OCI-LY7 (cell line): ENCODE results near the gene TMEM184B. TPM values are rescaled to one million over a fixed set of nuclear protein-coding genes. Genes with fewer than 3 reads are reported as not detected.

ENCODE experiments used
- BruUV-seq: library from RNA; stranded (reverse); fragments of 400-500 nt; replicated peaks from 2 replicates; lab custom pipeline; 2021; lab: Mats Ljungman, UMichigan
- CTCF ChIA-PET: fragments of 300-600 bp; sonication (Branson Sonifier 250); formaldehyde crosslinking; loops from one replicate; lab custom pipeline; 2022; ENCODE audit warnings: antibody characterized with exemption; ENCODE audit not compliant: unreplicated experiment; lab: Charles Lee
- POLR2A ChIA-PET: fragments of 300-600 bp; sonication (Branson Sonifier 250); formaldehyde crosslinking; loops from one replicate; lab custom pipeline; 2022; ENCODE audit warnings: antibody characterized with exemption; lab: Charles Lee
- DNase-seq: peaks from one replicate; pipeline ENCODE4 v3.0.0-alpha.2; 2015; ENCODE audit warnings: low spot score
- H2AFZ ChIP-seq: fragments of 200-600 bp; sonication (generic), shearing (Covaris generic); 2 replicates; pipeline ENCODE4 v1.6.1; 2014; ENCODE audit warnings: mild to moderate bottlenecking, antibody characterized with exemption, low read length, moderate library complexity
- H3K27ac ChIP-seq: fragments of 200-600 bp; sonication (generic); 2 replicates; pipeline ENCODE4 v1.5.1; 2014; ENCODE audit warnings: mixed run types, low read depth, mild to moderate bottlenecking, moderate library complexity, low read length, inconsistent platforms; ENCODE audit not compliant: poor library complexity, severe bottlenecking
- H3K36me3 ChIP-seq: fragments of 200-600 bp; sonication (generic); 2 replicates; pipeline ENCODE4 v1.6.1; 2014; ENCODE audit warnings: mild to moderate bottlenecking, antibody characterized with exemption, low read length, moderate library complexity, mixed read lengths; ENCODE audit not compliant: insufficient read depth
- H3K4me1 ChIP-seq: fragments of 200-600 bp; sonication (generic); 2 replicates; pipeline ENCODE4 v1.5.1; 2014; ENCODE audit warnings: mild to moderate bottlenecking, low read length; ENCODE audit not compliant: insufficient read depth, poor library complexity, severe bottlenecking
- H3K4me2 ChIP-seq: fragments of 200-600 bp; sonication (generic); 2 replicates; pipeline ENCODE4 v1.6.1; 2014; ENCODE audit warnings: mild to moderate bottlenecking, low read length
- H3K4me3 ChIP-seq: fragments of 200-600 bp; sonication (generic); 2 replicates; pipeline ENCODE4 v1.5.1; 2014; ENCODE audit warnings: mild to moderate bottlenecking, low read depth, low read length; ENCODE audit not compliant: poor library complexity, severe bottlenecking
- H3K79me2 ChIP-seq: fragments of 200-600 bp; sonication (generic); 2 replicates; pipeline ENCODE4 v1.6.1; 2016; ENCODE audit warnings: low read depth, mild to moderate bottlenecking, low read length, moderate library complexity, mixed read lengths; ENCODE audit not compliant: insufficient read depth
- H3K9me2 ChIP-seq: fragments of 200-600 bp; sonication (generic); 2 replicates; pipeline ENCODE4 v1.6.1; 2016; ENCODE audit warnings: mild to moderate bottlenecking, low read length, mixed read lengths; ENCODE audit not compliant: insufficient read depth
- H3K9me3 ChIP-seq: fragments of 200-600 bp; sonication (generic); 2 replicates; pipeline ENCODE4 v1.6.1; 2014; ENCODE audit warnings: mild to moderate bottlenecking, mixed run types, low read length, mixed read lengths
- H4K20me1 ChIP-seq: fragments of 200-600 bp; sonication (generic); 2 replicates; pipeline ENCODE4 v1.6.1; 2014; ENCODE audit warnings: mild to moderate bottlenecking, antibody characterized with exemption, low read length, moderate library complexity, mixed read lengths; ENCODE audit not compliant: insufficient read depth
- CTCF ChIP-seq: fragments of 200-600 bp; sonication (generic); conservative IDR thresholded peaks from 2 replicates; pipeline ENCODE4 v1.5.1; 2014; ENCODE audit warnings: mild to moderate bottlenecking, antibody characterized with exemption, low read length, moderate library complexity, mixed read lengths
- EZH2phosphoT487 ChIP-seq: fragments of 200-600 bp; sonication (generic); IDR thresholded peaks from 2 replicates; pipeline ENCODE4 v1.6.1; 2018; ENCODE audit warnings: low read depth, borderline replicate concordance, mild to moderate bottlenecking, mixed run types, antibody characterized with exemption, low read length, moderate library complexity, mixed read lengths
- intact Hi-C: fragments of 100-400 bp; cut with micrococcal nuclease; formaldehyde crosslinking; loops from one replicate; pipeline ENCODE4 v1.10.0; 2022; ENCODE audit not compliant: unreplicated experiment
- total RNA-seq, 2 experiments: library from RNA; depleted of rRNA in 1 of 2; stranded (reverse); fragments of >200 nt in 1 of 2; shearing (Covaris generic) in 1 of 2; gene quantifications; 2 replicates each; pipeline ENCODE4 v1.2.3, GENCODE V29; 2014 to 2022

Gene TMEM184B
- total RNA-seq, 2 experiments from 2014 or later = 19.1 to 50.2 TPM

- intact Hi-C loops = no loop called here
- Histone ChIP-seq H3K4me1 (peaks cover 6% of the 10 kb centered on the region), H3K4me2 (no peak overlapping the region), H2AFZ (no peak overlapping the region), H4K20me1 (0 out of 2 replicates have a peak, but pooled peaks cover 8% of the 10 kb centered on the region), H3K9me2 (no peaks in the 10 kb centered on the region), H3K27ac (no peak overlapping the region), H3K9me3 (no peaks in the 10 kb centered on the region), H3K4me3 (no peak overlapping the region), H3K36me3 (peaks cover 96% of the 10 kb centered on the region), H3K79me2 (peaks cover 23% of the 10 kb centered on the region)
- BruUV-seq = no TSS peak
- POLR2A ChIA-PET = no interaction called here
- CTCF ChIA-PET = no interaction called here
- no peak for DNase-seq
- TF ChIP-seq EZH2phosphoT487 (no peak), CTCF (no peak)
Measured at GRCh38 chr22:38300197-38300945, 27.6 kb upstream of the TMEM184B start.

- POLR2A ChIA-PET = no interaction called here
- no peak overlapping the region for H3K4me2 ChIP-seq
- BruUV-seq = no TSS peak
- peaks cover under 1% of the 10 kb centered on the region for H3K4me1 ChIP-seq
- H3K79me2 ChIP-seq = peaks cover 17% of the 10 kb centered on the region
- H2AFZ ChIP-seq = no peak overlapping the region
- no peaks in the 10 kb centered on the region for H3K9me3 ChIP-seq
- DNase-seq = no peak
- H3K27ac ChIP-seq = no peak overlapping the region
- intact Hi-C loops = loop anchor here (2.0 to 5.0 kb wide), 2 partner anchors 53 to 273 kb away; partner anchors contain the start of gene DMC1
- peaks cover 98% of the 10 kb centered on the region for H3K36me3 ChIP-seq
- H3K4me3 ChIP-seq = no peak overlapping the region
- 0 out of 2 replicates have a peak, but pooled peaks cover 8% of the 10 kb centered on the region for H4K20me1 ChIP-seq
- no peaks in the 10 kb centered on the region for H3K9me2 ChIP-seq
- no peak for TF ChIP-seq CTCF
- TF ChIP-seq EZH2phosphoT487 = no peak
- CTCF ChIA-PET = no interaction called here
Measured at GRCh38 chr22:38299770-38300102, 26.9 kb upstream of the TMEM184B start.

- no peaks in the 10 kb centered on the region for H4K20me1 ChIP-seq
- intact Hi-C loops = loop anchor here (2.0 to 5.0 kb wide), 2 partner anchors 54 to 274 kb away; partner anchors contain the start of gene DMC1
- peaks cover 4% of the 10 kb centered on the region; the same call in 1 of the 2 replicates for H3K79me2 ChIP-seq
- H2AFZ ChIP-seq = no peak overlapping the region
- POLR2A ChIA-PET = no interaction called here
- BruUV-seq = no TSS peak
- H3K4me3 ChIP-seq = no peak overlapping the region
- no peak overlapping the region for H3K4me2 ChIP-seq
- CTCF ChIA-PET = no interaction called here
- TF ChIP-seq EZH2phosphoT487 = no peak
- peak; percentile 77 for TF ChIP-seq CTCF
- H3K4me1 ChIP-seq = no peaks in the 10 kb centered on the region
- no peak overlapping the region for H3K27ac ChIP-seq
- H3K36me3 ChIP-seq = peaks cover 97% of the 10 kb centered on the region
- no peaks in the 10 kb centered on the region for H3K9me2 ChIP-seq
- peak; percentile 53 for DNase-seq
- no peaks in the 10 kb centered on the region for H3K9me3 ChIP-seq
Measured at GRCh38 chr22:38298312-38299005, 25.6 kb upstream of the TMEM184B start.
